HG03354 (cell line): ENCODE data around the gene GNG3.

ENCODE experiments used
- ATAC-seq: cut with Tn5 transposase; IDR thresholded peaks from one replicate; pipeline ENCODE4 v1.9.1; 2021; ENCODE audit warnings: mild to moderate bottlenecking; ENCODE audit not compliant: unreplicated experiment, poor library complexity, severe bottlenecking

GNG3 gene

DNA sequence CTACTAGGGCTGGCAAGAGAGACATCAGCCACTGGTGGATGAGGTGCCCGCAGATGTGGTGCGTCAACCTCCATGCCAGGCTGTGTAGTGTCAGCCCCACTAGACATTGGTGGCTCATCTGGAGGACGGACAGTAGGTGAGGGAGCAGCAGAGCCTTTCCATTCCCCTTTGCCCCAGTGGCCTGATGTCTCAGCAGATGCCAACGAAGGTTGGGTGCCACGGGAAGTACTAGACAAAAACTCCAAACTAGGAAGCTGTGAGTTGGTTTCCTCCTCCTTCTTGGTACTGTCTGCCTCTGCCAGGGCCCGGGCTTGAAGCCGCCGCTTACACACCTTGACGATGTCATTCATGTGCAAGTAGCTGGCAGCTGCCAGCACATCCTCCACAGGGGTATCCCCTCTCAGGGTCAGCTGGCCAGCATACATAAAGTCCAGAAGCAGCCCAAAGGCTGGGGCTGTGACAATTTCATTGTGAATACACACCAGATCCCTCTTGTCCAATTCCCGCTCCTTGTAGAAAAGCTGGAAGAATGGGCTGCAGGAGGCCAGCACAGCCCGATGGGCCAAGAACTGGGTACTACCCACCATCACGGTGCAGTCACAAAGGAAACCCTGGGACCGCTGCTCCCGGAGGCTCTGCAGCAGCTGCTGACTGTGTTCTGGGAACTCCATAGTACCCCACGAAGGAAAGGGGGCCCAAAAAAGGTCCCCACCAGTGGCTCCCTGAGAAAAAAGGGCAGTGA, 45.7 kb downstream of the GNG3 start:
- ATAC-seq, result no peak

- peak; percentile 98 for ATAC-seq
Observed at GRCh38 chr11:62753736-62754603, 46.5 kb downstream of the GNG3 start, which contains the start of gene ZBTB3. Gene ZBTB3 (minus strand): TSS chr11:62754160. CDS start chr11:62753664, 496 bp downstream.

GRCh38 chr11:62755086-62755615, 47.7 kb downstream of the GNG3 start:
- ATAC-seq, result no peak

- ATAC-seq, result no peak
Observed at GRCh38 chr11:62757846-62758788, 50.6 kb downstream of the GNG3 start.
